Epithelial cell of esophagus (primary cell): Measurements from ENCODE around the gene DLGAP3.

Source experiments
- DNase-seq: peaks from one replicate; pipeline ENCODE4 v3.0.0; 2010; ENCODE audit warnings: low read depth
- H3K4me3 ChIP-seq: 2 replicates; pipeline ENCODE4 v1.5.1; 2011; ENCODE audit warnings: mild to moderate bottlenecking, low read length, control low read depth
- TF ChIP-seq, protein P1 (sequence below): IDR thresholded peaks from 2 replicates; pipeline ENCODE4 v1.5.1; 2011; ENCODE audit warnings: low read depth, mild to moderate bottlenecking, low read length, control low read depth, inconsistent platforms; ENCODE audit not compliant: insufficient read depth; ENCODE audit errors: missing control alignments

DLGAP3 gene

DNA sequence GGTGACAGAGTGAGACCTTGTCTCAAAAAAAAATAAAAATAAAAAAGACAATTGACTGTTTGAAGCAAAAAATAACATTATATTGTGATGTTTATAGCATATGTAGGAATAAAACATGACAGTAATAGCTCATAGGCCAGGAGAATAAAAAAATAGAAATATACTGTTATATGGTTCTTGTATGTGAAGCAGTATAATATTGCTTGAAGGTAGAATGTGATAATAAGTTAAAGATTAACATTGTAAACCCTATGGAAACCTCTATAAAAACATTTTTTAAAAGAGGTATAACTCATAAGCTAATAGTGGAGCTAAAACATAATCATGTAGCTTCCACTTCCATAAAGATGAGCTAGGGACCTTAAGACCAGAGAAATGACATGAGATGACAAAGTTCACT, 113.1 kb downstream of the DLGAP3 start:
- H3K4me3 ChIP-seq: no peak overlapping the region
- DNase-seq: no peak
- TF ChIP-seq, protein P1, sequence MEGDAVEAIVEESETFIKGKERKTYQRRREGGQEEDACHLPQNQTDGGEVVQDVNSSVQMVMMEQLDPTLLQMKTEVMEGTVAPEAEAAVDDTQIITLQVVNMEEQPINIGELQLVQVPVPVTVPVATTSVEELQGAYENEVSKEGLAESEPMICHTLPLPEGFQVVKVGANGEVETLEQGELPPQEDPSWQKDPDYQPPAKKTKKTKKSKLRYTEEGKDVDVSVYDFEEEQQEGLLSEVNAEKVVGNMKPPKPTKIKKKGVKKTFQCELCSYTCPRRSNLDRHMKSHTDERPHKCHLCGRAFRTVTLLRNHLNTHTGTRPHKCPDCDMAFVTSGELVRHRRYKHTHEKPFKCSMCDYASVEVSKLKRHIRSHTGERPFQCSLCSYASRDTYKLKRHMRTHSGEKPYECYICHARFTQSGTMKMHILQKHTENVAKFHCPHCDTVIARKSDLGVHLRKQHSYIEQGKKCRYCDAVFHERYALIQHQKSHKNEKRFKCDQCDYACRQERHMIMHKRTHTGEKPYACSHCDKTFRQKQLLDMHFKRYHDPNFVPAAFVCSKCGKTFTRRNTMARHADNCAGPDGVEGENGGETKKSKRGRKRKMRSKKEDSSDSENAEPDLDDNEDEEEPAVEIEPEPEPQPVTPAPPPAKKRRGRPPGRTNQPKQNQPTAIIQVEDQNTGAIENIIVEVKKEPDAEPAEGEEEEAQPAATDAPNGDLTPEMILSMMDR: no peak
